HepG2 (cell line): ENCODE results near the gene SPATA25. TPM values are rescaled to one million over a fixed set of nuclear protein-coding genes. Genes with fewer than 3 reads are reported as not detected.
A peak's percentile ranks its signal among the peaks of the same experiment; 100 is the strongest.

Experiments used
- ATAC-seq: fragments of 200-7000 bp; cut with Tn5 transposase; 3 replicates; pipeline ENCODE4 v1.9.1; 2020; ENCODE audit warnings: mild to moderate bottlenecking, moderate library complexity
- BruUV-seq: library from RNA; stranded (reverse); fragments of 400-500 nt; replicated peaks from 2 replicates; lab custom pipeline; 2021; lab: Mats Ljungman, UMichigan
- CTCF ChIA-PET: fragments of 300-600 bp; formaldehyde crosslinking; extraction: SDS; loops from one replicate; lab custom pipeline; 2021; ENCODE audit warnings: low total read pairs, inconsistent platforms, low intra/inter-chr PET ratio; lab: Yijun Ruan, JAX
- POLR2A ChIA-PET: fragments of 350-600 bp; sonication (Branson Sonifier 250); formaldehyde crosslinking; loops from one replicate; lab custom pipeline; 2020; ENCODE audit warnings: antibody characterized with exemption, inconsistent platforms; lab: Yijun Ruan, JAX
- DNase-seq: peaks from one replicate; pipeline ENCODE4 v3.0.0-alpha.2; 2015; ENCODE audit warnings: low spot score
- FAIRE-seq: peaks from 3 replicates; lab custom pipeline; 2011; peaks lifted over from hg19 to GRCh38; lab: Jason Lieb, UNC
- H2AFZ ChIP-seq: one replicate; pipeline ENCODE4 v1.6.1; 2011; ENCODE audit warnings: low read length, inconsistent platforms
- H3K27ac ChIP-seq: fragments of 300-600 bp; 3 replicates; pipeline ENCODE4 v1.8.0; 2011; ENCODE audit warnings: mixed run types, mild to moderate bottlenecking, mixed read lengths, low read length, inconsistent platforms; ENCODE audit not compliant: insufficient read depth; ENCODE audit errors: extremely low read length
- H3K27me3 ChIP-seq, 2 experiments: fragments of 200-600 bp in 1 of 2; 2 replicates in 1 of 2; 3 replicates in 1 of 2; pipeline versions ENCODE4 v1.6.0 to v1.8.0; 2011; ENCODE audit warnings: low read length in 2 of 2, mild to moderate bottlenecking in 2 of 2, moderate library complexity in 2 of 2, inconsistent platforms in 1 of 2; ENCODE audit not compliant: insufficient read depth in 2 of 2, control insufficient read depth in 1 of 2
- H3K36me3 ChIP-seq, 2 experiments: fragments of 200-600 bp in 1 of 2; replicated peaks in 1 of 2; 2 replicates in 1 of 2; 3 replicates in 1 of 2; pipeline versions ENCODE4 v1.5.1 to v1.8.0; 2011; ENCODE audit warnings: low read length in 2 of 2, inconsistent platforms in 1 of 2; ENCODE audit not compliant: insufficient read depth in 2 of 2, control insufficient read depth in 1 of 2
- H3K4me1 ChIP-seq: 2 replicates; pipeline ENCODE4 v1.5.1; 2012; ENCODE audit warnings: low read length, inconsistent platforms; ENCODE audit not compliant: insufficient read depth
- H3K4me2 ChIP-seq: 2 replicates; pipeline ENCODE4 v1.6.0; 2011; ENCODE audit warnings: low read depth, low read length, inconsistent platforms
- H3K4me3 ChIP-seq, 3 experiments: fragments of 200-600 bp in 1 of 3; sonication (generic), shearing (Covaris generic) in 1 of 3; replicated peaks in 1 of 3; 2 replicates each; pipeline ENCODE4 v1.5.1; 2011 to 2016; ENCODE audit warnings: low read length in 3 of 3, inconsistent platforms in 2 of 3, low read depth in 2 of 3, mild to moderate bottlenecking in 2 of 3, control low read depth in 1 of 3, mixed read lengths in 1 of 3; ENCODE audit not compliant: insufficient read depth in 1 of 3
- H3K79me2 ChIP-seq: one replicate; pipeline ENCODE4 v1.6.1; 2011; ENCODE audit warnings: low read length, inconsistent platforms; ENCODE audit not compliant: insufficient read depth
- H3K9ac ChIP-seq: 2 replicates; pipeline ENCODE4 v1.6.0; 2011; ENCODE audit warnings: mild to moderate bottlenecking, low read depth, low read length, inconsistent platforms; ENCODE audit not compliant: insufficient read depth
- H3K9me3 ChIP-seq: 2 replicates; pipeline ENCODE4 v1.5.1; 2012; ENCODE audit warnings: mild to moderate bottlenecking, low read length
- H4K20me1 ChIP-seq: 2 replicates; pipeline ENCODE4 v1.6.0; 2011; ENCODE audit warnings: inconsistent platforms, mild to moderate bottlenecking, low read length, moderate library complexity; ENCODE audit not compliant: insufficient read depth
- AGO2 ChIP-seq: fragments of 200-400 bp; formaldehyde crosslinking; optimal IDR thresholded peaks from 2 replicates; pipeline ENCODE3; 2017; ENCODE audit warnings: mild to moderate bottlenecking, low read depth, low read length, moderate library complexity
- ARNT ChIP-seq: fragments of 450-650 bp; IDR thresholded peaks from 2 replicates; pipeline ENCODE4 v1.6.1; 2017
- BRF2 ChIP-seq: sonication (generic); formaldehyde crosslinking; IDR thresholded peaks from 2 replicates; pipeline ENCODE4 v1.8.1; 2022; ENCODE audit warnings: mild to moderate bottlenecking, missing genetic modification reagents
- CENPX ChIP-seq: sonication (generic); formaldehyde crosslinking; IDR thresholded peaks from 2 replicates; pipeline ENCODE4 v1.9.0; 2021; ENCODE audit warnings: mild to moderate bottlenecking, missing genetic modification reagents, moderate library complexity
- CREB1 ChIP-seq, 2 experiments: fragments of 450-650 bp in 1 of 2; IDR thresholded peaks; 2 replicates each; pipeline ENCODE4 v1.6.1; 2016 to 2017; ENCODE audit warnings: control low read depth in 1 of 2, mild to moderate bottlenecking in 1 of 2, missing compliant biosample characterization in 1 of 2, missing genetic modification characterization in 1 of 2
- FOSL1 ChIP-seq: sonication (generic); formaldehyde crosslinking; IDR thresholded peaks from 2 replicates; pipeline ENCODE4 v1.9.0; 2021; ENCODE audit warnings: missing genetic modification reagents, borderline replicate concordance
- HNF4A ChIP-seq: sonication (generic); formaldehyde crosslinking; IDR thresholded peaks from 2 replicates; pipeline ENCODE4 v1.4.0; 2020; ENCODE audit warnings: missing genetic modification reagents
- KAT7 ChIP-seq: IDR thresholded peaks from 2 replicates; pipeline ENCODE4 v1.6.1; 2018; ENCODE audit warnings: borderline replicate concordance, missing compliant biosample characterization
- KAT8 ChIP-seq: IDR thresholded peaks from 2 replicates; pipeline ENCODE4 v1.6.1; 2016; ENCODE audit warnings: missing genetic modification reagents, missing compliant biosample characterization
- MTF2 ChIP-seq: sonication (generic); formaldehyde crosslinking; IDR thresholded peaks from 2 replicates; pipeline ENCODE4 v1.5.0; 2020; ENCODE audit warnings: missing genetic modification reagents, borderline replicate concordance
- NBN ChIP-seq: fragments of 450-650 bp; conservative IDR thresholded peaks from 2 replicates; pipeline ENCODE4 v1.6.1; 2017
- PCBP2 ChIP-seq: fragments of 200-400 bp; formaldehyde crosslinking; optimal IDR thresholded peaks from 2 replicates; pipeline ENCODE3; 2018; ENCODE audit warnings: low read length, low read depth; ENCODE audit not compliant: poor library complexity, severe bottlenecking
- PRDM10 ChIP-seq: sonication (generic); formaldehyde crosslinking; IDR thresholded peaks from 2 replicates; pipeline ENCODE4 v1.4.0; 2020; ENCODE audit warnings: low read depth, missing genetic modification reagents
- SMAD3 ChIP-seq: sonication (generic); formaldehyde crosslinking; IDR thresholded peaks from 2 replicates; pipeline ENCODE4 v1.4.0; 2020; ENCODE audit warnings: missing genetic modification reagents
- SMARCC2 ChIP-seq: fragments of 450-650 bp; IDR thresholded peaks from 2 replicates; pipeline ENCODE4 v1.6.1; 2017; ENCODE audit warnings: antibody characterized with exemption, mild to moderate bottlenecking
- SNAPC5 ChIP-seq: sonication (generic); formaldehyde crosslinking; IDR thresholded peaks from 2 replicates; pipeline ENCODE4 v1.8.1; 2023; ENCODE audit warnings: mild to moderate bottlenecking, missing genetic modification reagents, borderline replicate concordance
- TEAD2 ChIP-seq: sonication (generic); formaldehyde crosslinking; IDR thresholded peaks from 2 replicates; pipeline ENCODE4 v1.9.0; 2021; ENCODE audit warnings: missing genetic modification reagents
- THAP11 ChIP-seq: IDR thresholded peaks from 2 replicates; pipeline ENCODE4 v1.6.1; 2016; ENCODE audit warnings: missing biosample characterization, missing genetic modification reagents
- ZBTB3 ChIP-seq: sonication (generic); formaldehyde crosslinking; IDR thresholded peaks from 2 replicates; pipeline ENCODE4 v1.4.0; 2020; ENCODE audit warnings: low read depth, mild to moderate bottlenecking, moderate library complexity, missing genetic modification reagents, borderline replicate concordance
- ZFP36L2 ChIP-seq: sonication (generic); formaldehyde crosslinking; IDR thresholded peaks from 2 replicates; pipeline ENCODE4 v1.4.0; 2020; ENCODE audit warnings: missing genetic modification reagents
- ZFP41 ChIP-seq: sonication (generic); formaldehyde crosslinking; IDR thresholded peaks from 2 replicates; pipeline ENCODE4 v1.4.0; 2020; ENCODE audit warnings: mild to moderate bottlenecking, missing genetic modification reagents, borderline replicate concordance
- ZNF274 ChIP-seq: sonication (generic); formaldehyde crosslinking; IDR thresholded peaks from 2 replicates; pipeline ENCODE4 v1.5.1; 2020; ENCODE audit warnings: mild to moderate bottlenecking, missing genetic modification reagents
- ZNF761 ChIP-seq: sonication (generic); formaldehyde crosslinking; conservative IDR thresholded peaks from 2 replicates; pipeline ENCODE4 v1.4.0; 2020; ENCODE audit warnings: mild to moderate bottlenecking, missing genetic modification reagents
- ZNF777 ChIP-seq: sonication (generic); formaldehyde crosslinking; IDR thresholded peaks from 2 replicates; pipeline ENCODE4 v1.4.0; 2020; ENCODE audit warnings: missing genetic modification reagents
- in situ Hi-C: cut with HindIII; loops from 2 replicates; pipeline ENCODE4 v1.10.0; 2017; ENCODE audit warnings: low pct_unique_long_range_greater_than_20kb; ENCODE audit not compliant: extremely low pct_ligation_motif_present
- intact Hi-C: fragments of 100-400 bp; cut with micrococcal nuclease; formaldehyde crosslinking; loops from one replicate; pipeline ENCODE4 v1.10.0; 2022; ENCODE audit not compliant: unreplicated experiment
- polyA plus RNA-seq, 8 experiments: library from polyadenylated mRNA; depleted of rRNA in 3 of 8; stranded (reverse) in 7 of 8; unstranded in 1 of 8; fragments of >200 nt; fragmentation: Illumina TruSeq in 4 of 8; extraction: Trizol in 4 of 8; gene quantifications; 2 replicates each; pipeline versions ENCODE4 v1.2.1 to v1.2.3, GENCODE V29; 2011 to 2016; ENCODE audit warnings: low read depth in 4 of 8, missing spikeins in 1 of 8, mixed read lengths in 1 of 8; ENCODE audit not compliant: insufficient read depth in 1 of 8
- total RNA-seq, 5 experiments: library from RNA; depleted of rRNA; stranded (reverse); fragments of >200 nt; fragmentation: Illumina TruSeq; extraction: Trizol; gene quantifications; 2 replicates each; pipeline ENCODE4 v1.2.3, GENCODE V29; 2016; ENCODE audit warnings: low read depth in 1 of 5

The SPATA25 gene
- total and polyA plus RNA-seq, 2 of the 13 experiments (the other 11 are each of a cell fraction or from before 2014, with no cell fraction given) = 4.8 to 7.6 TPM

GRCh38 chr20:45867819-45868176 is 19.6 kb downstream of the SPATA25 start:
- Histone ChIP-seq H4K20me1 (no peaks in the 10 kb centered on the region), H3K4me1 (peaks cover 67% of the 10 kb centered on the region), H2AFZ (no peak overlapping the region), H3K36me3 (no peaks in the 10 kb centered on the region), H3K27me3 (no peaks in the 10 kb centered on the region), H3K9ac (no peak overlapping the region), H3K27ac (peak overlapping the region; percentile 24), H3K4me2 (no peak overlapping the region), H3K79me2 (no peaks in the 10 kb centered on the region)
- in situ Hi-C loops (no loop called here), intact Hi-C loops (no loop called here)
- no TSS peak for BruUV-seq
- DNase-seq = no peak
- no peak for ATAC-seq
- FAIRE-seq = no peak
- ChIA-PET CTCF (no interaction called here), POLR2A (interaction anchor here (1.9 to 4.4 kb wide), 2 partner anchors 14 to 23 kb away, joined by 5 to 24 read pairs; partner anchors contain the start of genes CTSA, NEURL2 and ZSWIM1)
- TF ChIP-seq TEAD2 (no peak), ZNF274 (CRISPR knock-in tag) (no peak), ZNF777 (CRISPR knock-in tag) (no peak), NBN (no peak), ZBTB3 (CRISPR knock-in tag) (no peak), SNAPC5 (no peak), ZNF761 (no peak), CREB1 (IDR thresholded peaks at IDR 0.05) (no peak), CREB1 (CRISPR knock-in tag; IDR thresholded peaks at IDR 0.05) (0 out of 2 replicates have a peak, but pooled peaks have one; percentile 13), CENPX (no peak), ZFP41 (CRISPR knock-in tag) (no peak), SMAD3 (no peak), PRDM10 (no peak), BRF2 (CRISPR knock-in tag) (no peak), KAT7 (CRISPR knock-in tag) (0 out of 2 replicates have a peak, but pooled peaks have one; percentile 5), HNF4A (no peak), AGO2 (no peak), PCBP2 (no peak), ZFP36L2 (no peak), SMARCC2 (no peak), MTF2 (no peak), THAP11 (peak; percentile 7; the same call in 1 of the 2 replicates), FOSL1 (CRISPR knock-in tag) (no peak), ARNT (no peak), KAT8 (CRISPR knock-in tag) (no peak)
- TF ChIP-seq, all 625 proteins: peak for 3
- Histone ChIP-seq H3K4me3 (no peak overlapping the region), H3K9me3 (no peaks in the 10 kb centered on the region)
